Stimulated activated CD4-positive, alpha-beta T cell treated with anti-CD3 and anti-CD28 coated beads, Interleukin-1b, Interleukin-23, amount 100 ng/mL, for 48 hours (primary cell): Measurements from ENCODE around the gene PTCH2.

Experiments
- DNase-seq: peaks from one replicate; pipeline ENCODE4 v3.0.0-alpha.2; 2020

PTCH2 gene

DNA sequence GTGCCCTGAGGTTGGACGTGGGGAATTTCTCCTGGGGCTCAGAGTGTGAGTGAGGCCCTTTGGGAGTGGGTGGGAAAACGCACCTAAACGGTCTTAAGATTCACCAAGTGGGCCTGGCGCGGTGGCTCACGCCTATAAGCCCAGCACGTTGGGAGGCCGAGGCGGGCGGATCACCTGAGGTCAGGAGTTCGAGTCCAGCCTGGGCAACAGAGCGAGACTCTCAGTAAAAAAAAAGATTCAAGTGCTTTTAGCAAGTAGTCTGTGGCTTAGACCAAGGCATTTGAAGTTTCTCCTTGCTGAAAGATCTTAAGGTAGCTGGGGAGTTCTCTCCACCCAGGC lies 66.4 kb downstream of the PTCH2 start:
- DNase-seq: no peak

DNA sequence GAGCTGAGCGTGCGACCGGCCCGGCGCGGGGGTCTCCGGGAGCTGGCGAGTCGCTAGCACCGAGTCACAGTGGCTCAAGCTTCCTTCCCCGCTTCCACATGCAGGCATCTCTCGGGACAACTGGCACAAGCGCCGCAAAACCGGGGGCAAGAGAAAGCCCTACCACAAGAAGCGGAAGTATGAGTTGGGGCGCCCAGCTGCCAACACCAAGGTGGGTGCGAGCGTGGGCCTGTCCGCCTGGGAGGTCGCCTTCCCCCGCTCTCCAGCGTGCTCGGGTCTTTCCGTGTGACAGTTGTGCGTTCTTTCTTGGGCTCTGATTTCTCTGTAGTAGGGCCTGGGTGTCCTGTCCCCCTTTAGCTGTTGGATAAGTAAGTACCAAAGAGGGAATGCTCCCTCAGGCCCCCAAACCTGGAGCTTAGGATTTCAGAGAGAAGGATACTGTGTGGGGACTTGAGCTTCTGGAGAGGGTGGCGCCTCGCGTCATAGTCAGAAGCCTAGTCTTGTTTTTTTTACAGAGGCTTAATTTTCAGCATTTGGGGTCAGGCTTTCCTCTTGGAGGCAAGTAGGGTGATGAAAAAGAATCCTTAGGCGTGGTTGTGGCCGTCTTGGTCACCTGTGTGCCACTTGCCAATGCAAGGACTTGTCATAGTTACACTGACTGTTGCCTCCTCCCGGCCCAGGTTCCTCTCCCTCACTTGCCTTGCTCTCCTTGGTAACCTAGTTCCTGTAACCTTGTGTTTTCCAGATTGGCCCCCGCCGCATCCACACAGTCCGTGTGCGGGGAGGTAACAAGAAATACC lies 66.9 kb downstream of the PTCH2 start:
- peak; percentile 32 for DNase-seq

- peak; percentile 91 for DNase-seq
Measured at GRCh38 chr1:44775078-44775929, 67.7 kb downstream of the PTCH2 start, which contains the start of gene RPS8. Gene RPS8, plus strand, starts transcription at chr1:44775540. Its CDS starts 57 bp downstream, at chr1:44775597.
